ENCODE results near the gene DLD.

DLD gene

GRCh38 chr7:107874605-107875446 is 16.2 kb upstream of the DLD start:
- Histone ChIP-seq H2AFZ (ENCODE audit: low read depth, low read length) (no peak overlapping the region), H3K4me1 (ENCODE audit: control insufficient read depth, insufficient read depth, low read depth, low read length) (no peaks in the 10 kb centered on the region), H3K4me3 (ENCODE audit: insufficient read depth in 1 of 2, low read depth in 1 of 2, low read length in 2 of 2) (no peak overlapping the region), H3K79me1 (replicated peaks; ENCODE audit: low read length, poor library complexity, severe bottlenecking) (no peaks in the 10 kb centered on the region), H2AK5ac (ENCODE audit: low read length, severe bottlenecking) (no peak overlapping the region), H2BK120ac (ENCODE audit: low read depth, low read length) (no peak overlapping the region), H3K36me3 (ENCODE audit: control insufficient read depth in 1 of 2, insufficient read depth in 2 of 2, low read depth in 1 of 2, low read length in 2 of 2) (no peaks in the 10 kb centered on the region), H3K27ac (ENCODE audit: low read length, poor library complexity, severe bottlenecking) (no peak overlapping the region), H3K9me3 (ENCODE audit: control insufficient read depth, low read length) (no peaks in the 10 kb centered on the region), H3K4me2 (ENCODE audit: low read length, poor library complexity, severe bottlenecking) (no peak overlapping the region), H4K91ac (ENCODE audit: low read length) (no peak overlapping the region), H3K27me3 (ENCODE audit: control insufficient read depth in 1 of 2, insufficient read depth in 1 of 2, low read length in 2 of 2) (peaks cover 14 to 16% of the 10 kb centered on the region in 2 experiments), H3K23ac (ENCODE audit: low read length in 2 of 2) (no peak overlapping the region), H3K4ac (ENCODE audit: low read depth in 1 of 2, low read length in 2 of 2) (no peak overlapping the region), H2BK5ac (ENCODE audit: low read depth, low read length, poor library complexity, severe bottlenecking) (no peak overlapping the region), H3K18ac (ENCODE audit: low read depth in 1 of 2, low read length in 2 of 2) (no peak overlapping the region), H3K9ac (ENCODE audit: low read length) (peak overlapping the region; percentile 40), H2BK15ac (ENCODE audit: low read depth, poor library complexity, severe bottlenecking) (no peak overlapping the region), H4K8ac (ENCODE audit: low read length) (no peak overlapping the region), H3K14ac (ENCODE audit: low read length in 2 of 2) (no peak overlapping the region), H2BK12ac (ENCODE audit: low read length in 2 of 2) (no peak overlapping the region)
- WGBS, result 67% methylated on average over 2 of the region's 6 CpGs
- peak; percentile 70 for DNase-seq

DNA sequence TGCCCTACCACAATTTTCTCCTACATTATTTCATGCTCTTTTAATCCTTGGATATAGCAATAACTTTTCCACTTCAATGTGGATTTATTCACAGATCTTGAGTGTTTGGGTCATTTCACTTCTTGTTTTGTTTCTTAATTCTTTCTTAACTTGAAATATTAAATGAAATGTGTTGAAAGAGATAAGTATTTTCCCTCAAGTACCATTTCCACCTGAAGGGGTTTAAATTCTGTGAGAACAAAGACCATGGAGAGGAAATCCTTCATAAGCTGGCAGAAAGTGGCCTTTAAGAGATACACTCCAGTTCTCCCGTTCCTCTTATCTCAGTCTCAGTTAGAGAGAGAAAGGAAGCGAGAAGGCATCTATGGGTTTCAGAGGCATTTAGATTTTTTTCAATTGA is 14.1 kb upstream of the DLD start:
- H3K14ac ChIP-seq (ENCODE audit: low read length in 2 of 2), result no peak overlapping the region
- no peak overlapping the region for H3K9ac ChIP-seq (ENCODE audit: low read length)
- H3K36me3 ChIP-seq (ENCODE audit: control insufficient read depth in 1 of 2, insufficient read depth in 2 of 2, low read depth in 1 of 2, low read length in 2 of 2), result no peaks in the 10 kb centered on the region
- no peak overlapping the region for H3K4ac ChIP-seq (ENCODE audit: low read depth in 1 of 2, low read length in 2 of 2)
- no peak overlapping the region for H4K91ac ChIP-seq (ENCODE audit: low read length)
- no peak overlapping the region for H3K4me3 ChIP-seq (ENCODE audit: insufficient read depth in 1 of 2, low read depth in 1 of 2, low read length in 2 of 2)
- DNase-seq, result no peak
- WGBS, result 89% methylated on average over 2 of the region's 2 CpGs
- peaks cover 6 to 17% of the 10 kb centered on the region in 2 experiments for H3K27me3 ChIP-seq (ENCODE audit: control insufficient read depth in 1 of 2, insufficient read depth in 1 of 2, low read length in 2 of 2)
- H2BK5ac ChIP-seq (ENCODE audit: low read depth, low read length, poor library complexity, severe bottlenecking), result no peak overlapping the region
- H2AFZ ChIP-seq (ENCODE audit: low read depth, low read length), result no peak overlapping the region
- H3K9me3 ChIP-seq (ENCODE audit: control insufficient read depth, low read length), result no peaks in the 10 kb centered on the region
- no peak overlapping the region for H3K4me2 ChIP-seq (ENCODE audit: low read length, poor library complexity, severe bottlenecking)
- no peak overlapping the region for H4K8ac ChIP-seq (ENCODE audit: low read length)
- no peak overlapping the region for H2AK5ac ChIP-seq (ENCODE audit: low read length, severe bottlenecking)
- H3K18ac ChIP-seq (ENCODE audit: low read depth in 1 of 2, low read length in 2 of 2), result no peak overlapping the region
- H2BK15ac ChIP-seq (ENCODE audit: low read depth, poor library complexity, severe bottlenecking), result no peak overlapping the region
- H2BK120ac ChIP-seq (ENCODE audit: low read depth, low read length), result no peak overlapping the region
- no peaks in the 10 kb centered on the region for H3K79me1 ChIP-seq (replicated peaks; ENCODE audit: low read length, poor library complexity, severe bottlenecking)
- no peak overlapping the region for H3K23ac ChIP-seq (ENCODE audit: low read length in 2 of 2)
- H3K27ac ChIP-seq (ENCODE audit: low read length, poor library complexity, severe bottlenecking), result no peak overlapping the region
- H2BK12ac ChIP-seq (ENCODE audit: low read length in 2 of 2), result no peak overlapping the region
- no peaks in the 10 kb centered on the region for H3K4me1 ChIP-seq (ENCODE audit: control insufficient read depth, insufficient read depth, low read depth, low read length)

- DNase-seq, result no peak
- no peak overlapping the region for H2BK120ac ChIP-seq (ENCODE audit: low read depth, low read length)
- H3K27ac ChIP-seq (ENCODE audit: low read length, poor library complexity, severe bottlenecking), result no peak overlapping the region
- H3K36me3 ChIP-seq (ENCODE audit: control insufficient read depth in 1 of 2, insufficient read depth in 2 of 2, low read depth in 1 of 2, low read length in 2 of 2), result no peaks in the 10 kb centered on the region
- H3K79me1 ChIP-seq (replicated peaks; ENCODE audit: low read length, poor library complexity, severe bottlenecking), result no peaks in the 10 kb centered on the region
- H3K4me3 ChIP-seq (ENCODE audit: insufficient read depth in 1 of 2, low read depth in 1 of 2, low read length in 2 of 2), result no peak overlapping the region
- 79% methylated on average over 4 of the region's 5 CpGs for whole genome bisulfite sequencing
- no peak overlapping the region for H3K4me2 ChIP-seq (ENCODE audit: low read length, poor library complexity, severe bottlenecking)
- H3K4me1 ChIP-seq (ENCODE audit: control insufficient read depth, insufficient read depth, low read depth, low read length), result no peaks in the 10 kb centered on the region
- H3K9me3 ChIP-seq (ENCODE audit: control insufficient read depth, low read length), result no peaks in the 10 kb centered on the region
- H2AK5ac ChIP-seq (ENCODE audit: low read length, severe bottlenecking), result no peak overlapping the region
- no peak overlapping the region for H4K8ac ChIP-seq (ENCODE audit: low read length)
- H2BK12ac ChIP-seq (ENCODE audit: low read length in 2 of 2), result no peak overlapping the region
- no peak overlapping the region for H3K23ac ChIP-seq (ENCODE audit: low read length in 2 of 2)
- no peak overlapping the region for H2BK5ac ChIP-seq (ENCODE audit: low read depth, low read length, poor library complexity, severe bottlenecking)
- H4K91ac ChIP-seq (ENCODE audit: low read length), result no peak overlapping the region
- H3K27me3 ChIP-seq (ENCODE audit: control insufficient read depth in 1 of 2, insufficient read depth in 1 of 2, low read length in 2 of 2), result peaks cover 4 to 19% of the 10 kb centered on the region in 2 experiments
- no peak overlapping the region for H2AFZ ChIP-seq (ENCODE audit: low read depth, low read length)
- H3K9ac ChIP-seq (ENCODE audit: low read length), result no peak overlapping the region
- H3K4ac ChIP-seq (ENCODE audit: low read depth in 1 of 2, low read length in 2 of 2), result no peak overlapping the region
- H3K18ac ChIP-seq (ENCODE audit: low read depth in 1 of 2, low read length in 2 of 2), result no peak overlapping the region
- no peak overlapping the region for H2BK15ac ChIP-seq (ENCODE audit: low read depth, poor library complexity, severe bottlenecking)
- H3K14ac ChIP-seq (ENCODE audit: low read length in 2 of 2), result no peak overlapping the region
Observed at GRCh38 chr7:107877731-107878382, 13.1 kb upstream of the DLD start.

- no peak overlapping the region for H2BK120ac ChIP-seq (ENCODE audit: low read depth, low read length)
- H3K27ac ChIP-seq (ENCODE audit: low read length, poor library complexity, severe bottlenecking), result no peak overlapping the region
- H2BK15ac ChIP-seq (ENCODE audit: low read depth, poor library complexity, severe bottlenecking), result no peak overlapping the region
- no peak overlapping the region for H3K9ac ChIP-seq (ENCODE audit: low read length)
- no peak overlapping the region for H4K91ac ChIP-seq (ENCODE audit: low read length)
- no peak overlapping the region for H2AK5ac ChIP-seq (ENCODE audit: low read length, severe bottlenecking)
- no peak overlapping the region for H4K8ac ChIP-seq (ENCODE audit: low read length)
- no peak overlapping the region for H3K14ac ChIP-seq (ENCODE audit: low read length in 2 of 2)
- no peak overlapping the region for H2BK12ac ChIP-seq (ENCODE audit: low read length in 2 of 2)
- H2AFZ ChIP-seq (ENCODE audit: low read depth, low read length), result no peak overlapping the region
- 98% methylated on average over 1 of the region's 3 CpGs for WGBS
- H3K36me3 ChIP-seq (ENCODE audit: control insufficient read depth in 1 of 2, insufficient read depth in 2 of 2, low read depth in 1 of 2, low read length in 2 of 2), result no peaks in the 10 kb centered on the region
- H2BK5ac ChIP-seq (ENCODE audit: low read depth, low read length, poor library complexity, severe bottlenecking), result no peak overlapping the region
- H3K4ac ChIP-seq (ENCODE audit: low read depth in 1 of 2, low read length in 2 of 2), result no peak overlapping the region
- H3K18ac ChIP-seq (ENCODE audit: low read depth in 1 of 2, low read length in 2 of 2), result no peak overlapping the region
- H3K27me3 ChIP-seq (ENCODE audit: control insufficient read depth in 1 of 2, insufficient read depth in 1 of 2, low read length in 2 of 2), result peaks cover 4 to 19% of the 10 kb centered on the region in 2 experiments
- H3K4me2 ChIP-seq (ENCODE audit: low read length, poor library complexity, severe bottlenecking), result no peak overlapping the region
- H3K4me1 ChIP-seq (ENCODE audit: control insufficient read depth, insufficient read depth, low read depth, low read length), result no peaks in the 10 kb centered on the region
- no peak overlapping the region for H3K23ac ChIP-seq (ENCODE audit: low read length in 2 of 2)
- H3K9me3 ChIP-seq (ENCODE audit: control insufficient read depth, low read length), result no peaks in the 10 kb centered on the region
- no peaks in the 10 kb centered on the region for H3K79me1 ChIP-seq (replicated peaks; ENCODE audit: low read length, poor library complexity, severe bottlenecking)
- no peak for DNase-seq
- no peak overlapping the region for H3K4me3 ChIP-seq (ENCODE audit: insufficient read depth in 1 of 2, low read depth in 1 of 2, low read length in 2 of 2)
Observed at GRCh38 chr7:107878636-107879035, 12.3 kb upstream of the DLD start.

All from mesenchymal stem cell (in vitro differentiated cells and primary cell).